Nephron (organoid): Measurements from ENCODE around the gene STS.
"Not testable (repeated sequence)": the region's sequence is repeated elsewhere in the genome, so short reads cannot be mapped to it uniquely, and the experiment has no call there.

Experiments
- H3K27ac Mint-ChIP-seq, 3 experiments: 2 replicates each; pipeline ENCODE4 v1.8.0; 2020; ENCODE audit warnings: mixed read lengths in 3 of 3, mild to moderate bottlenecking in 2 of 3, moderate library complexity in 1 of 3
- H3K27me3 Mint-ChIP-seq: 2 replicates; pipeline ENCODE4 v1.8.0; 2021; ENCODE audit warnings: low read depth, mild to moderate bottlenecking, moderate library complexity, mixed read lengths
- H3K36me3 Mint-ChIP-seq: 2 replicates; pipeline ENCODE4 v1.8.0; 2020; ENCODE audit warnings: low read depth, mixed read lengths
- H3K4me1 Mint-ChIP-seq: 2 replicates; pipeline ENCODE4 v1.8.0; 2020; ENCODE audit warnings: mixed read lengths
- H3K4me3 Mint-ChIP-seq, 3 experiments: 2 replicates each; pipeline ENCODE4 v1.8.0; 2020; ENCODE audit warnings: mild to moderate bottlenecking in 3 of 3, mixed read lengths in 3 of 3, moderate library complexity in 2 of 3
- H3K9me3 Mint-ChIP-seq: 2 replicates; pipeline ENCODE4 v1.8.0; 2020; ENCODE audit warnings: mixed read lengths
- TF ChIP-seq, protein P1 (sequence below), 3 experiments: fragments of 200-600 bp; sonication (generic); IDR thresholded peaks; one replicate each; pipeline ENCODE4 v1.5.0; 2021; ENCODE audit warnings: antibody characterized with exemption in 3 of 3; ENCODE audit not compliant: unreplicated experiment in 3 of 3

Gene STS

DNA sequence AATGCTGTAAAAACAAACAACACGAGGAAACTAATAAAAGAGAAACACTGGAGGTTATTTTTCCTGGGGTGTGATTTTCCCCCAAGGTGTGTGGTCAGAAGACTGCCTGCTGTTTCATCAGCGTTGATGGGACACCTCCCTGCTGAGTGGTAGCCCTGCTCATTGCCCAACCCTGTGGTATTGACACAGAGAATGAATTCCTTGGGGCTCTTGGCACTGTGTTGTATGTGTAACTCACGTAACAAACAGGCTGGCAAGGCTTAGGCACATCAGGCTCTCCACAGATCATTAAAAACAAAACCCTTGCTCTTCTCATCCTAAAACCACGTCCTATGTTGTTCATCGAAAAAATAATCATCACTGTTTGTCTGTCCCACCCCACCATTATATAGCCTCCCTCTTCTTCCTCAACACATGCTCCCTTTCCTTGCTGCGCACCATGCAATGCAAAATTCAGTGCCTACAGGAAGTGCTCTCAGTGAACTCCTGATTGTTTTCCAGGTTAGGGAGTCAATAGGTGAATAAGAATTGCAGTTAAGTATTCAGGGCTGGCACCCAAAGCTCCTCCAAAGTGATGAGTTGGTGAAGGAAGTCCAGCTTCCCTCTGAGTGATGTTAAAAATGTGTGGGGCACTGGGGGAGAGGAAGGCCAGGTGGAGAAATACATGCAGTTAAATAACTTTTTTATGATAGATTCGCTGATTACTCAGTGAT is 11.8 kb downstream of the STS start:
- Mint-ChIP-seq H3K4me1 (no peaks in the 10 kb centered on the region), H3K36me3 (no peaks in the 10 kb centered on the region), H3K27me3 (peaks cover 4% of the 10 kb centered on the region), H3K27ac (no peak overlapping the region), H3K4me3 (no peak overlapping the region), H3K9me3 (no peaks in the 10 kb centered on the region)
- TF ChIP-seq, protein P1, sequence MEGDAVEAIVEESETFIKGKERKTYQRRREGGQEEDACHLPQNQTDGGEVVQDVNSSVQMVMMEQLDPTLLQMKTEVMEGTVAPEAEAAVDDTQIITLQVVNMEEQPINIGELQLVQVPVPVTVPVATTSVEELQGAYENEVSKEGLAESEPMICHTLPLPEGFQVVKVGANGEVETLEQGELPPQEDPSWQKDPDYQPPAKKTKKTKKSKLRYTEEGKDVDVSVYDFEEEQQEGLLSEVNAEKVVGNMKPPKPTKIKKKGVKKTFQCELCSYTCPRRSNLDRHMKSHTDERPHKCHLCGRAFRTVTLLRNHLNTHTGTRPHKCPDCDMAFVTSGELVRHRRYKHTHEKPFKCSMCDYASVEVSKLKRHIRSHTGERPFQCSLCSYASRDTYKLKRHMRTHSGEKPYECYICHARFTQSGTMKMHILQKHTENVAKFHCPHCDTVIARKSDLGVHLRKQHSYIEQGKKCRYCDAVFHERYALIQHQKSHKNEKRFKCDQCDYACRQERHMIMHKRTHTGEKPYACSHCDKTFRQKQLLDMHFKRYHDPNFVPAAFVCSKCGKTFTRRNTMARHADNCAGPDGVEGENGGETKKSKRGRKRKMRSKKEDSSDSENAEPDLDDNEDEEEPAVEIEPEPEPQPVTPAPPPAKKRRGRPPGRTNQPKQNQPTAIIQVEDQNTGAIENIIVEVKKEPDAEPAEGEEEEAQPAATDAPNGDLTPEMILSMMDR (IDR thresholded peaks at IDR 0.05; ENCODE audit: unreplicated experiment in 3 of 3): no peak

GRCh38 chrX:7163146-7163677 is 15.7 kb downstream of the STS start:
- TF ChIP-seq, protein P1 (IDR thresholded peaks at IDR 0.05; ENCODE audit: unreplicated experiment in 3 of 3): no peak
- H3K9me3 Mint-ChIP-seq: no peaks in the 10 kb centered on the region
- no peak overlapping the region for H3K27ac Mint-ChIP-seq
- no peak overlapping the region for H3K4me3 Mint-ChIP-seq
- H3K36me3 Mint-ChIP-seq: no peaks in the 10 kb centered on the region
- H3K4me1 Mint-ChIP-seq: no peaks in the 10 kb centered on the region
- H3K27me3 Mint-ChIP-seq: peaks cover 4% of the 10 kb centered on the region

DNA sequence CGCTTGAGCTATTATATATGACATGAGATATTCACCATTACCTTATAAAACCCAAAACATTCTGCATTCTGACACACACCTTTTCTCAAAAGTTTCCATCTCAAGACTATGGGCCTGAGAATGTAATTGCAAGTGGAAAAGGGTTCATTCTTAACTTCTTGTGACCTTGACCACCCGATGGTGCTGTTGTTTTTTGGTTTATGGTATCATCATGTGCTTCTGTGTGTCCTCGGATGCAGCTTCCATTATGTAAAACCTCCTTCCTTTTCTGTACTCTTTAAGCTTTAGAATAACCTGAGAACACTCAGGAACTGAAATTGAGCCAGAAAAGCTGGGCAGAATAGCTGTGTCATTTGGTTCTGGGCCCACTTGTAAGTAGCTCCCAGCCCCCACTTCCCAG is 16.7 kb downstream of the STS start:
- H3K4me3 Mint-ChIP-seq: no peak overlapping the region
- peaks cover 3% of the 10 kb centered on the region for H3K27me3 Mint-ChIP-seq
- H3K9me3 Mint-ChIP-seq: peaks cover 3% of the 10 kb centered on the region
- TF ChIP-seq, protein P1 (IDR thresholded peaks at IDR 0.05; ENCODE audit: unreplicated experiment in 3 of 3): no peak
- no peaks in the 10 kb centered on the region for H3K4me1 Mint-ChIP-seq
- H3K36me3 Mint-ChIP-seq: peaks cover 1% of the 10 kb centered on the region
- H3K27ac Mint-ChIP-seq: no peak overlapping the region

DNA sequence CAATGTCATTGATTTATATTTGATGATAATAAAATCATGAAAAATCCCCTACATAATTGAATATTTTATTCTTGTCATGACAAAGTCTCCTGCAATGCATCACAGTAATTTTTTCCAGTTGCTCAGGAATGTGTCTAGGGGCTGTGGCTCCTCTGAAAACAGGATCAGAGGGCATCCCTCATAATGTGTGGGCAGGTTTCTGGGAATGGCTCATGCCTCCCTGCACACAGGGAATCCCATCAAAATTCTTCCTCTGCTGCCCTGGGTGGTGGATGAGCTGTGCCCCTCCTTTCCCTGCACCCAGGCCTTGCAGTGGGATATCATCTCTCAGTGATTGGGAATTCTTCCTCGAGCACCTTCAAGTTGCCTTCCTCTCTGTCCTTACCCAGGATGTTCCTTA is 20.9 kb downstream of the STS start:
- Mint-ChIP-seq H3K9me3 (peaks cover 11% of the 10 kb centered on the region), H3K27ac (no peak overlapping the region), H3K4me3 (no peak overlapping the region), H3K36me3 (peaks cover 3% of the 10 kb centered on the region), H3K4me1 (no peaks in the 10 kb centered on the region), H3K27me3 (no peaks in the 10 kb centered on the region)
- TF ChIP-seq, protein P1 (IDR thresholded peaks at IDR 0.05; ENCODE audit: unreplicated experiment in 3 of 3): no peak

- Mint-ChIP-seq H3K36me3 (peaks cover 3% of the 10 kb centered on the region), H3K9me3 (peaks cover 11% of the 10 kb centered on the region), H3K4me3 (no peak overlapping the region), H3K27me3 (no peaks in the 10 kb centered on the region), H3K27ac (no peak overlapping the region), H3K4me1 (no peaks in the 10 kb centered on the region)
- TF ChIP-seq, protein P1 (IDR thresholded peaks at IDR 0.05; ENCODE audit: unreplicated experiment in 3 of 3): no peak
Measured at GRCh38 chrX:7169627-7170026, 22.1 kb downstream of the STS start.

DNA sequence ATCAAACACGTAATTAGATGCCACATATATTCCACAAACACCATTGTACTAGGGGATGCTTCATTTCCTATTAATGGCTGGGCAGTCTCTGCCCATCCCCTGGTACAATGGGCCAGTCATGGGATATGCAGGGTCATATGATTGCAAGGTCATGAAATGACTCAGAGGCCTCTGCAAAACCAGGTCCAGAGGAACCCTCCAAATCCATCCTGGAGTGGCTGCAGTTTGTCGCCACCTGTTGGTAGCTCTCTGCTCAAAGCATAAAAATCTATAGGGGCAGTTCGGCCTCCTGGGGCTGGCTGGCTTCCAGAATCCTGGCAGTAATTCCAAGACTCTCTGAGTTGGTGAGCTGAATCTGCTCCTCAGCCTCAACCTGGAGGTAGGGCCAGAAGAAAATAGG is 23.4 kb downstream of the STS start:
- TF ChIP-seq, protein P1 (IDR thresholded peaks at IDR 0.05; ENCODE audit: unreplicated experiment in 3 of 3): no peak
- Mint-ChIP-seq H3K27ac (no peak overlapping the region), H3K4me1 (no peaks in the 10 kb centered on the region)

DNA sequence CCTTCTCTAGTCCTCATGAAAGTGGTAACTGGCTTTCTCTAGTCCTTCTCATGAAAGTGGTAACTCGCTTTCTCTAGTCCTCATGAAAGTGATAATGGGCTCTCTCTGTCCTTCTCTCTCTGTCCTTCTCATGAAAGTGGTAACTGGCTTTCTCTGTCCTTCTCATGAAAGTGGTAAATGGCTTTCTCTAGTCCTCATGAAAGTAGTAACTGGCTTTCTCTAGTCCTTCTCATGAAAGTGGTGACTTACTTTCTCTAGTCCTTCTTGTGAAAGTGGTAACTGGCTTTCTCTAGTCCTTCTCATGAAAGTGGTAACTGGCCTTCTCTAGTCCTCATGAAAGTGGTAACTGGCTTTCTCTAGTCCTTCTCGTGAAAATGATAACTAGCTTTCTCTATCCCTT is 31.3 kb downstream of the STS start:
- H3K4me3 Mint-ChIP-seq, H3K4me1 Mint-ChIP-seq, H3K27me3 Mint-ChIP-seq, H3K36me3 Mint-ChIP-seq, H3K9me3 Mint-ChIP-seq, H3K27ac Mint-ChIP-seq: not testable (repeated sequence)

More for the DNA sequence above, 23.4 kb downstream of the STS start:
- Mint-ChIP-seq H3K9me3 (peaks cover 11% of the 10 kb centered on the region), H3K27me3 (no peaks in the 10 kb centered on the region), H3K36me3 (peaks cover 3% of the 10 kb centered on the region), H3K4me3 (no peak overlapping the region)
